Adrenal gland (tissue), 5 donors: Measurements from ENCODE around the gene PZP.

Source experiments
- POLR2A ChIP-seq, 2 donors: fragments of 450-650 bp; IDR thresholded peaks; one replicate each; pipeline ENCODE4 v1.6.1; 2017; ENCODE audit warnings: antibody characterized with exemption in 2 of 2, mild to moderate bottlenecking in 2 of 2, moderate library complexity in 1 of 2
- TF ChIP-seq, protein P1 (sequence below), 6 experiments: fragments of 450-650 bp in 4 of 6; fragments of 200-600 bp in 2 of 6; sonication (generic) in 1 of 6; IDR thresholded peaks; 1 replicate in 5 of 6; 2 replicates in 1 of 6; pipeline versions ENCODE4 v1.5.1 to v1.8.0; 2016 to 2021; ENCODE audit warnings: antibody characterized with exemption in 6 of 6, mild to moderate bottlenecking in 2 of 6, moderate library complexity in 1 of 6
- donor health status: DM: no; HTN: no; CAD: no.

- TF ChIP-seq, protein P1, sequence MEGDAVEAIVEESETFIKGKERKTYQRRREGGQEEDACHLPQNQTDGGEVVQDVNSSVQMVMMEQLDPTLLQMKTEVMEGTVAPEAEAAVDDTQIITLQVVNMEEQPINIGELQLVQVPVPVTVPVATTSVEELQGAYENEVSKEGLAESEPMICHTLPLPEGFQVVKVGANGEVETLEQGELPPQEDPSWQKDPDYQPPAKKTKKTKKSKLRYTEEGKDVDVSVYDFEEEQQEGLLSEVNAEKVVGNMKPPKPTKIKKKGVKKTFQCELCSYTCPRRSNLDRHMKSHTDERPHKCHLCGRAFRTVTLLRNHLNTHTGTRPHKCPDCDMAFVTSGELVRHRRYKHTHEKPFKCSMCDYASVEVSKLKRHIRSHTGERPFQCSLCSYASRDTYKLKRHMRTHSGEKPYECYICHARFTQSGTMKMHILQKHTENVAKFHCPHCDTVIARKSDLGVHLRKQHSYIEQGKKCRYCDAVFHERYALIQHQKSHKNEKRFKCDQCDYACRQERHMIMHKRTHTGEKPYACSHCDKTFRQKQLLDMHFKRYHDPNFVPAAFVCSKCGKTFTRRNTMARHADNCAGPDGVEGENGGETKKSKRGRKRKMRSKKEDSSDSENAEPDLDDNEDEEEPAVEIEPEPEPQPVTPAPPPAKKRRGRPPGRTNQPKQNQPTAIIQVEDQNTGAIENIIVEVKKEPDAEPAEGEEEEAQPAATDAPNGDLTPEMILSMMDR (IDR thresholded peaks at IDR 0.05), result no peak
- no peak for TF ChIP-seq POLR2A (IDR thresholded peaks at IDR 0.05)
Observed at GRCh38 chr12:9204380-9204779, 3.8 kb downstream of the PZP start.
